ENCODE data around the gene MAPK1.
"Not testable (repeated sequence)": the region's sequence is repeated elsewhere in the genome, so short reads cannot be mapped to it uniquely, and the experiment has no call there.

Gene MAPK1

DNA sequence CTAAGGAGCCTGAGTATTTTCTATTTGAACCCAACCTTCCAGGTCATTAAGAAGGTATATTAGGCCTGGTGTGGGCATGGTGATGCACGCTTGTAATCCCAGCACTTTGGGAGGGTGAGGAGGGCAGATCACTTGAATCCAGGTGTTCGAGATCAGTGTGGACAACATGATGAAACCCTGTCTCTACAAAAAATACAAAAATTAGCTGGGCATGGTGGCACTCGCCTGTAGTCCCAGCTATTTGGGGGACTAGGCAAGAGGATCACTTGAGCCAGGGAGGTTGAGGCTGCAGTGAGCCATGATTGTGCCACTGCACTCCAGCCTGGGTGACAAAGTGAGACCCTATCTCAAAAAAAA, 50.0 kb downstream of the MAPK1 start:
- DNase-seq, result not testable (repeated sequence)

DNA sequence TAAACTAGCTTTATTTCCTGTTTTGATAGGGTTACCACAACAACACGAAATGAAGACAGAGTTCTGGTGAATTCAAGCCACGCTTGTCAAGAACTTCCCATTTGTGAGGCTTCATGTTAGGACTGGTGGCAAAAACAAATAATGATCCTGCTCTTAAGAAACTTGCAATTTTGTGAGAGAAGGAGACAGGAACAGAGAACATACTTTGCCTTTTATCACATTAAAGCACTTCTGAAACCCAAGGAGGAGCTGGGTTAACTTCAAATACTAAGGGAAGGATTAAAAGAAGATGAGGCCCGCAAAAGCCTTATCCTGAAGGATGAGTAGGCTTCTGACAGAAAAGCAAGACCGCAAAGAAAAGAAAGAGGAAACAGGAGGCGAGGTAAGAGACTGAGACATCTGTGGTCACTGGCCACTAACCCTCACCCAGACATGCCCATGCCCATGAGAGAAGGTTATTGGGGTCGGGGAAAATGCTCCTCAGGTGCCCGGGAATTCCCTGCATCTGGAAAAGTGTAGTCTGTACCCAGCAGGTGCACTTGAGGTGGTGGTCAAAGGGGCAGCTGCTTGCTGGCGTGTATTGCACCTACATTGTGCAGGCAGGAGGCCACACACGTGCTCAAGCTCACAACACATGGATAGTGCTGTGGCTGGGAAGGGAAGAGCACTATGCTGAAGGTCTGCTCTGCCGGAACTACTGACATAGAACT, 50.5 kb downstream of the MAPK1 start:
- DNase-seq, result peak; percentile 28

DNA sequence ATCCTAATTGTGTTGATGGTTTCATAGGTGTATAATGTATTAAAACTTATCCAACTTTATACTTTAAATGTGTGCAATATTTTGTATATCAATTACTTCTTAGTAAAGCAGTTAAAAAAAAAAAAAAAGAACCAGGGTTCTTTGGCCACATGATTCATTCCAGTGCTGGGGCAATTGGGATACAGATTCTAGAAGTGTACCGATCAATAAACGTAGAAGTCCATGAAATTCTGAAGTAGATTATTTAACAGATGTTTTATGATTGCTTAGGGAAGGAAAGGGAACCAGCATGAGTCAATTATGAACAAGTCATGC, 51.0 kb downstream of the MAPK1 start:
- no peak for DNase-seq

DNA sequence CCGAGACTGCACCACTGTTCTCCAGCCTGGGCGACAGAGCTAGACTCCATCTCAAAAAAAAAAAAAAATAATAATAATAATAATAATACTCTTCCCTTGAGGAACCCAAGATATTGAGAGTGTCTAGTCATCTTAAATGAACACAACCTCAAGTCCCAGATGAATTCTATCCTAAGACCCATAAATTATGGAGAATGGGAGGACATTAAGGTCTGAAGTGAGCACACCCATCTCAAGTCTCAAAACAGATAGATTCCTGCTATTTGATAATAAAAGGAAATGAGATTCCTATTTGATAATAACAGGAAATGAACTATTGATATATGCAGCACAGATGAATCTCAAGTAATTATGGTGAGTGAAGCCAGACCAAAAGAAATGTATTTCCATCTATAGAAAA, 51.5 kb downstream of the MAPK1 start:
- DNase-seq, result no peak

DNA sequence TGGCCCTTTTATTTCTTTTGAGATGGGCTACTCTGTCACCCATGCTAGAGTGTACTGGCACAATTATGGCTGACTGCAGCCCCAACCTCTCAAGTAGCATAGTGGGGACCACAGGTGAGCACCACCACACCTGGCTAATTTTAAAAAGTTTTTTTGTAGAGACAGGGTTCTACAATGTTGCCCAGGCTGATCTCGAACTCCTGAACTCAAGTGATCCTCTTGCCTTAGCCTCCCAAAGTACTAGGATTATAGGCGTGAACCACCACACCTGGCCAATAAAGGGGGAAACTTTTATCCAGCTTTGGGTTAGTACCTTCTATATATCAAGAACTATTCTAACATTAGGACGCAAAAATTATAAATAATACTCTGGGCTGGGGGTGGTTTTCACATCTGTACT, 52.1 kb downstream of the MAPK1 start:
- DNase-seq, result no peak

DNA sequence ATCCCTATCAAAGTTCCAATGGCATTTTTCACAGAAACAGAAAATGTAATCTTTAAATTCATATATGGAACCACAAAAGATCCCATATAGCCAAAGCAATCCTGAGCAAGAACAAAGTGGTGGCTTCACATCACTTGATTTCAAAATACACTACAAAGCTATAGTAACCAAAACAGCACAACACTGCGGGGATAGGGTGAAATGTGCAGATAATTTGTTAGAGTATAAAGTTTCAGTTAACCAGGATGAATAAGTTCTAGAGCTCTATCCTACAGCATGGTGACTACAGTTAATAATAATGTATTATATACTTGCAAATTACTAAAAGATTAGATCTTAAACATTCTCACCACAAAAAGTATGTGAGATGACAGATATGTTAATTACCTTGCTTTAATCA, 55.5 kb downstream of the MAPK1 start:
- no peak for DNase-seq

DNA sequence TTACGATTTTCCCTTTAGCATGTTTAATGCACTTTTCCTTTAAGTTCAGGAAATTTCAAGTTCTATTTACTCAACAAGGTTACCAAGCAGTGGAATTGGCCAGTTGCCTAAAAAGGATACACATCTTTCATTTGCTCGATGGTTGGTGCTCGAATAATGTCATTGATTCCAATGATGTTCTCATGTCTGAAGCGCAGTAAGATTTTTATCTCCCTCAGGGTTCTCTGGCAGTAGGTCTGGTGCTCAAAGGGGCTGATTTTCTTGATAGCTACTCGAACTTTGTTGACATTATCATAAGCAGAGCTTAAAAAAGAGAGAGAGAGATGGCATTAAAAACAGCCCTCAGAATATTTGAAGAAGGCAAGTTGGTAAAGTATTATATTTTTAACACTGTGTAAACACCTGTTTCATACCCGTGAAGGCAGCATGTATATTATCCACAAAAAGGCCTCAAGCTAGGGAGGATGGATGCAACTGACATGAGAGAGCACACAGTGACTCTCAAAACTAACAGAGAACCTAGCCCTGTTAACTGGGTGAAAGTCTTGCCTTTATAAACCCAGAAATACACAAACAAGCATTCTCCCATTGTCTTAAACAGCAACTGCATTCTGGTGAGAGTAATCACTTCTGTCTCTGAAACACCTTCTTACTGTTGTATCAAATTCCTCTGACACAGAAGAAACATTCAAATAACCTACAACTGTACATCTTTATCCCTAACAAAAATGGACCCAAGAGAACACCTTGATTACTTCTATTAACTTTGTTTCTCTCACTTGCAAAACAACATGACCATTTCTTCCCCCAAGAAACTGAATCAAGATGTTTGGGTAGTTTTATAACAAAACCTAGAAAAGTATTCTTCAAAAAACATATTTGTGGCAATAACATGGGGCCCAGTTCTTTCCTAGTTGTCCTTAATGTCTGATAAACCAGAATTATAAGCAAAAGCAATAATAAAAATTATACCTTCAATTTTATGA, 59.6 kb downstream of the MAPK1 start:
- no peak for DNase-seq

DNA sequence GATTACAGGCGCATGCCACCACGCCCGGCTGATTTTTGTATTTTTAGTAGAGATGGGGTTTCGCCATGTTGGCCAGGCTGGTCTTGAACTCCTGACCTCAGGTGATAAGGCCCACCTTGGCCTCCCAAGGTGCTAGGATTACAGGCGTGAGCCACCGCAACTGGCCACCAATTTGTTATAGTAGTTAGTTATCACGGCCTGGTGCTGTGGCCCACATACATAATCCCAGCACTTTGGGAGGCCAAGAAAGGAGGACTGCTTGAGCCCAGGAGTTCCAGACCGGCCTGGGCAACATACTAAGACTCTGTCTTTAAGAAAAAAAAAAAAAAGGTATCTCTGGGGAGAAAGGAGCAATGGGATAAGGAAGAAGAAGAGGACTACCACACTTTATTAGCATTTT, 62.1 kb downstream of the MAPK1 start:
- not testable (repeated sequence) for DNase-seq

DNA sequence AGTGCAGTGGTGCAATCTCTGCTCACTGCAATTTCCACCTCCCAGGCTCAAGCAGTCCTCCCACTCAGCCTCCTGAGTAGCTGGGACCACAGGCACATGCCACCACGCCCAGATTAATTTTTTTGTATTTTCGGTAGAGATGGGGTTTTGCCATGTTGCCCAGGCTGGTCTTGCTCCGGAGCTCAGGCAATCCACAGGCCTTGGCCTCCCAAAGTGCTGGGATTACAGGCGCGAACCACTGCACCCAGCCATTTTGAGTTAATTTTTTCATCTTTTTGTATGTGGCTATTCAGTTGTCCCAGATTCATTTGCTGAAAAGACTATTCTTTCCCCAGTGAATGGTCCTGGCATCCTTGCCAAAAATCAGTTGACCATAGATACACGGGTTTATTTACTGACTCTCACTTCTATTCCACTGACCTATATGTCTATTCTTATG, 63.6 kb downstream of the MAPK1 start:
- no peak for DNase-seq

DNA sequence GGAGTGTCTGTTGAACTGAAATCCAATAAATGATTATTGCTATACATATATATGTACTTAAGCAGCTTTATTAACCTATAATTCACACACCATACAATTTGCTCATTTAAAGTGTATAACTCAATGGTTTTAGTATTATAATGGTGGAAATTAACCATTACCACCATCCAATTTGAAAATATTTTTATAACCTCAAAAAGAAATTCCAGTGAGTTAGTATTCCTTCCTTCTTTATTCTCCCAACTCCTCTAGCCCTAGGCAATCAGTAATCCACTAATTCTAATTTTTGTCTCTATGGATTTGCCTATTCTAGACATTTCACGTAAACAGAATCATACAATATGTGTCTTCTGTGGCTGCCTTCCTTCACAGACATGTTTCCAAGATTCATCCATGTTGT, 64.8 kb downstream of the MAPK1 start:
- no peak for DNase-seq

DNA sequence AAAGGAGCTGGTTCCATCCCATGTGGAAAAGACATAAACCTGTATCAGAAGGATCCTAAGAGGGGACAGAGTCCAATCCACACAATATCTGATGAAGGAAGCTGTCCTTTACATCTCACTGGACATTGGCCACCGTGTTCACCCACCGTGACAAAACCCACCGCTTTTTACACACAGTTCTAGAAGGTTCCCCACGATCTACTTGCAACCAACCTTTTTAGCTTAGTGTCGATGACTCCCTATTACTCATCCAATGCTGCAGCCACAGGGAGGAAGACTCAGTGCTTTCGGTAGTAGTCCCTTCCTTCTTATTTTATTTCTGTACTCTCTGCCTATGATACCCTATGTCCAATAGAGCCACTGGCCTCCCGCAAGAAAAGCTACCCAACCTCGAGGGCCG, 65.4 kb downstream of the MAPK1 start:
- DNase-seq, result no peak

DNA sequence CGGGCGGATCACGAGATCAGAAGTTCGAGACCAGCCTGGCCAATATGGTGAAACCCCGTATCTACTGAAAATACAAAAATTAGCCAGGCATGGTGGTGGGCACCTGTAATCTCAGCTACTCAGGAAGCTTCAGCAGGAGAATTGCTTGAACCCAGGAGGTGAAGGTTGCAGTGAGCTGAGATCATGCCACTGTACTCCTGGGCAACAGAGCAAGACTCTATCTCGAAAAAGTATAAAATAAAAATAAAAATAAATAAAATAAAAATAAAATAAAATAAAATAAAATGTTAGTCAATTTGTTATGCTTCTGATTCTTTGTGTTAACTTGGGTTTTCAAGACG, 66.2 kb downstream of the MAPK1 start:
- DNase-seq, result not testable (repeated sequence)

DNA sequence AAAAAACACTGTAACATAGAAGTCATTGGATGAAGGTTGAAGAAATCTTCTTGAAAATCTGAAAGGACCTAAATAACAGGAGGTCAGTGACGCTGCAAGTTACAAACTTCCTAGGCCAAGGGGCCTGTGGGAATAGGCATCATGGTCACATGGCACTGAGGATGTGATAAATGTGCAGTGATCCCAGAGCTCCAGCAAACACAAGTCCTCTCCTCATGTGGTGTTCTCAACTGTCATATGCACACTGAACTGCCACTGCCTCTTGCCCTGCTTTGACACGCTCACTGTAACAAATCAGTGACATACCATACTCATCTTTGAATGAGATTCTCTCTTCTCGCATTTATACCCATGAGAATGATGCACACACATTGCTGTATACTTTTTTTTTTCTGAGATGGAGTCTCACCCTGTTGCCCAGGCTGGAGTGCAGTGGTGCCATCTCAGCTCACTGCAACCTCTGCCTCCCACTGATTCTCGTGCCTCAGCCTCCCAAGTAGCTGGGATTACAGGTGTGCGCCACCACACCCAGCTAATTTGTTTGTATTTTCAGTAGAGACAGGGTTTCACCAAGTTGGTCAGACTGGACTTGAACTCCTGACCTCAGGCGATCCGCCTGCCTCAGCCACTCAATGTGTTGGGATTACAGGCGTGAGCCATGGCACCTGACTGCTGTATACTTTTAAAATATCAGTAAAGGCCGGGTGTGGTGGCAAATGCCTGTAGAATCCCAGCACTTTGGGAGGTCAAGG, 66.7 kb downstream of the MAPK1 start:
- DNase-seq, result no peak

DNA sequence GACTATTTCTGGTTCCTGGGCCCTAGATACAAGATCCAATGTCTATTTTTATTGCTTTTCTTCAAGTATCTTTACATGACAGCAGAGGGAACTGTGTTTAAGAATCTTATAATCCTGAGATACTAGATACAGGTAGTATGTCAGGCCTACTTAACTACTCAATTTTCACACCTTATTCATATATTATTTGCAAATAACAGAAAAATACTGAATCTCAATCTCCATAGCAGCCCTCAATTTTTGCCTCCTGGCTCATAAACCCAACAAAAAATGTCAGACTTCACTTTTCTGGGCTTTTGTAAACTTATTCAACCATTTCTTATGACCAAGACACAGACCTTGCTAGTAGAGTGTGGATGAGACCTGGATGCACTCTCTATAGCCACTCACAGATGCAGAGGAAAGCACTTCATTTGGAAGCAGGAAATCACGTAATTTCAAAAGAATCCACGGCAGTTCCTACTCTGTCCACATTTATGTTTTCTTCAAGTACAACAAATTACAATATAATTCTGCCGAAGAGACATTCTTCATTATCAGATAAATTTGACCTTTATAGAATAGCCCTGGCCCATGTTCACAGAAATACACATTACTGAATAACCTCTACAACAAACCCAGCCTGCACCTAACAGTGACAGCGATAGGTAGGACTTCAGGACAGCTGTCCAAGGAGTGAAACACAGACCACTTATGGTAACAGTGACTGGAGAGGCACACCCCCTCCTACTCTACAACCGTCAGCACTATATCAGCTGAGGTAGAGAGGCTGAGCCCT, 69.8 kb downstream of the MAPK1 start:
- no peak for DNase-seq

DNA sequence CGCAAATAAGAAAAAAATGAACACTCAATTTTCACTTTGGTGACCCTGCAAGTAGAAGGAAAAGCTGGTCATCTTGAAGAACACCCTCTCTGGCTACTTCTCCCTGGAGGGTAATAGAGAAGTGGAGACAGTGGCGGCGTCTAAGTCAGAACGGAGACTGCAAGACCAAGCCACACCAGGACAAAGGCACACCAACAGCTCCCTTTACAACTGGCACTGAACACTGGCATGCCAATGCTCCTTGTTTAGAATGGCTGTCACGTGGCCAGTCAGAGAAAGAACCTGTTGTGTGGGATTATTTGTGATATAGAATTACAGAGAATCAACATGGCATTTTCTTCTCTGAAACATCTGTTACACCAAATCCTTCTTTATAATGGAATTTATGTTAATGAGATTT, 70.6 kb downstream of the MAPK1 start:
- DNase-seq, result no peak

DNA sequence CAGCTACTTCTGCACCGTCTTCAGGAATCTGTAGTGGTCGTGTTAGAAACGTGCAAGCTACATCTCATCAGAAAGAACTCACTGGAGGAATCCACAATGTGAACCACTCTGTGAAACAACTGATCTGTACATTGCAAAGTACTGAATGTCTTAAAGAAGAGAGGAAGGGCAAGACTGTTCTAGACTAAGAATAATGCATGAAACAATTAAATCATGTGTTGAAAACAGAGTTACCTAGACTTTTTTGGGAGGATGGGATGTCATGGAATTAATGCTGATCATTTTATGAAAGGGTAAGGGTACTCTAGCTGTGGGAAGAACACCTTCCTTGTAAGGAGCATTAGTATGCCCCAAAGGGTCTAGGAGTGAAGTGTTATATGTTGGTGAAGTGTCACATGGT, 71.2 kb downstream of the MAPK1 start:
- DNase-seq, result no peak

DNA sequence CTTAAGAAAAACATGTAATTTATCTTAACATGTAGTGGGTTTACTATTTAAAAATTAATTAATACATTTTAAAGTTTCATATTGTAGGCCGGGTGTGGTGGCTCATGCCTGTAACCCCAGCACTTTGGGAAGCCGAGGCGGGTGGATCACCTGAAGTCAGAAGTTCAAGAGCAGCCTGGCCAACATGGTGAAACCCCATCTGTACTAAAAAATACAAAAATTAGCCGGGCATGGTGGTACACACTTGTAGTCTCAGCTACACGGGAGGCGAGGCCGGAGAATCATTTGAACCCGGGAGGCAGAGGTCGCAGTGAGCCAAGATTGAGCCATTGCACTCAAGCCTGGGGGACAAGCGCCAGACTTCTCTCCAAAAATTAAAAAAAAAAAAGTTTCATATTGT, 73.7 kb downstream of the MAPK1 start:
- DNase-seq, result not testable (repeated sequence)

DNA sequence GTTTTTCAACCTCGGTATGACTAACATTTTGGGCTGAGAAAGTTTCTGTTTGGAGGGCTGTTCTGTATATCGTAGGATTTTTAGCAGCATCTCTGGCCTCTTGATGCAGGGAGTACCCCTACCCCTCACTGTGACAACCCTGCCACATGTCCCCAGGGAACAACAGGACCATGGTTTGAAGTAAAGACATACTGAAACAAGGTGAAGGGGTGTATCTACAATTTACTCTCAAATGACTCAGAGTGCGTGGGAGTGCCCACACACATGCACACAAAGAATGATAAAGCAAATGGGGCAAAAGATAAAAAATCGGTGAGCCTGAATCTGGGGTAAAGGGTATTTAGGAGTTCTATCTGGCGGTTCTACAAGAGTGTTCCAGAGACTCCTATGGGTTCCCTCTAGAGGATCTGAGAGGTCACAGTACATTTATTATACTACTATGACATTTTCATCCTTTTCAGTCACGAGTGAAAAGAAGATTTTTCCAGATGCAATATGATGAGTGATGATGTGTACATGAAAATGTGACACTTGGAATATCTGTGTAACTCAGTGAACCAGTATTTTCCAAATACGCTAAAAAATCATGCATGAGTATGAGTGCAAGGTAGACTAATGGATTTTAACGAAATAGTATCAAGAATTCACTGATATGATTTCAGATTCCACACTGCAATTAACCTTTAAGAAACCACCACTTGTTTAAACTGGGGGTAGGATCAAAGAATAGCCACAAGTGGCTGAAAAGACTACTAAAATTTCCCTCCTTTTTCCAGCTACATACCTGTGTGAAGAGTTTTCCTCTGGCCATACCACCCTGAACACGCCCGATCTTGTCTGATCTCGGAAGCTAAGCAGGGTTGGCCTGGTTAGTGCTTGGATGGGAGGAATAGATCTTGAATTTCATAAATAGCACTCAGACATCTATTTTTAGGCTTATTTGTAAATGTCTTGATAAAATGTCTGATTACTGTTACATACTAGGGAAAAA, 75.5 kb downstream of the MAPK1 start:
- no peak for DNase-seq

DNA sequence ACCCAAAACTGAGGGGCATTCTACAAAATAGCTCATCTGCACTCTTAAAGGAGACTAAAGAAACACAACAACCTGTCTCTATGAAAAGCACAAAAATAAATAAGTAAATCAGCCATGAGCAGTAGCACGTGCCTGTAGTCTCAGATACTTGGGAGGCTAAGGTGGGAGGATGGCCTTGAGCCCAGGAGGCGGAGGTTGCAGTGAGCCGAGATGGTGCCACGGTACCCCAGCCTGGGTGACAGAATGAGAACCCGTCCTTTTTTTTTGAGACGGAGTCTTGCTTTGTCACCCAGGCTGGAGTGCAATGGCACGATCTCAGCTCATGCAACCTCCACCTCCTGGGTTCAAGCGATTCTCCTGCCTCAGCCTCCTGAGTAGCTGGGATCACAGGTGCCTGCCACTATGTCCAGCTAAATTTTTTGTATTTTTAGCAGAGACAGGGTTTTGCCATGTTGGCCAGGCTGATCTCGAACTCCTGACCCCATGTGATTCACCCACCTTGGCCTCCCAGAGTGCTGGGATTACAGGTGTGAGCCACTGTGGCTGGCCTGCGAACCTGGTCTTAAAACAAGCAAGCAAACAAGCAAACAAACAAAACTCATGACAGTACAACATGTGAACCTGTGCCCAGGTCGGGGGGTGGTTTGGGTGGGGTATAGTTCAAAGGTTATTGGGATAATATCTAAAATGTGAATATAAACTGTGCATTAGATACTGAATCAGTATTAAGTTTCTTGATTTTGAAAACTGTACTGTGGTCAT, 76.4 kb downstream of the MAPK1 start:
- not testable (repeated sequence) for DNase-seq

DNA sequence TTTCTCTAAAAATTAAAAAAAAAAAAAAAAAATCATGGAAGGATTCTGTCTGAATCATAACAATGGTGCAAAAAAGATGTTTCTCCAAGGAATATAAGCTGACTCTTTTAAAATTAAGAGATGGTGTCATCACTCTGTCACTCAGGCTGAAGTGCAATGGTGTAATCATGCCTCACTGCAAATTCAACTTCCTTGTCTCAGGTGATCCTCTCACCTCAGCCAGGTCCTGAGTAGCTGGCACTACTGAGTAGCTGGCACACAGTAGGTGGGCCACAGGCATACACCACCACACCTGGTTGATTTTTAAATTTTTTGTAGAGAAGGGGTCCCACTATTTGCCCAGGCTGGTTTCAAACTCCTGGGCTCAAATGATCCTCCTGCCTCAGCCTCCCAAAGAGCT, 77.1 kb downstream of the MAPK1 start:
- no peak for DNase-seq

DNA sequence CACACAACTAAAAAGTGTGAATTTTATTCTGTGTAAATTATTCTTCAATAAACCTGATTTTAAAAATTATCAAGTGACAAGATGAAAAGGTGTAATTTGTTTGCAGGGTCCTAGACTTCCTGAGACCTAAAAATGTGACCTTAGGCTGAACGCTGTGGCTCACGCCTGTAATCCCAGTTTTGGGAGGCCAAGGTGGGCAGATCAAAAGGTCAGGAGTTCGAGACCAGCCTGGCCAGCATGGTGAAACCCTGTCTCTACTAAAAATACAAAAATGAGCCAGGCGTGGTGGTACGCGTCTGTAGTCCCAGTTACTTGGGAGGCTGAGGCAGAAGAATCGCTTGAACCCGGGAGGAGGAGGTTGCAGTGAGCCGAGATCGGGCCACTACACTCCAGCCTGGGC, 79.9 kb downstream of the MAPK1 start:
- not testable (repeated sequence) for DNase-seq
